NCI-H82 (cell line): ENCODE measurements around the gene YBX2.
"Not testable (repeated sequence)": the region's sequence is repeated elsewhere in the genome, so short reads cannot be mapped to it uniquely, and the experiment has no call there.

Experiments
- DNase-seq: peaks from one replicate; lab custom pipeline; 2025; lab: John Stamatoyannopoulos, UW

Gene YBX2

DNA sequence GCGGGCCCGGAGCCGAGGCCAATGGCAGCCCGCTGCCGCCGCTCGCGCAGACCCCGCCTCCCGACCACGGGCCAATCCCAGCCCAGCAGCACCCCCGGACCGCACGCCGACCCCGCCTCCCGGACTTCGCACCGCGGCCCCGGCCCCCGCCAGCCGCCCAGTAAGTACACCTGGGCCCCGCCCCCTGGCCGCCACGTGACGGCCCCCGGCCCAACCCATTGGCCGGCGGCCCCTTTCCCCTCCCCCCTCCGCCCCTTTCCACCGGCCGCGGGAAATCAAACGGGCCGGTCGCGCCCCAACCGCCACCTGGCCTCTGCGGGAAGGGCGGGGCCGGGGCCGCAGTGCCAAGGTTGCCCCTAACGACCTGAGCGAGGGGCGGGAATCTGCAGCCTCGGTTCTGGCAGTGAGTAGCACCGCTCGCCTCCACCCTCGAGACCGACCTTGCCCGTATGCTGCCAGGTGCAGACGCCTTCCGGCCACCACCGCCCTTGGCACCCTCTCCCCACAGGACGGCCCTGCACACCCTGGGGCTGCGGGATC is at the start of gene YBX2:
Gene YBX2, minus strand, starts transcription at position 26 of the 540 bp plus-strand sequence. CDS start 139 bp downstream, outside the sequence.
- DNase-seq, result peak; percentile 94

- no peak for DNase-seq
Observed at GRCh38 chr17:7343250-7343649, 48.8 kb upstream of the YBX2 start.

DNA sequence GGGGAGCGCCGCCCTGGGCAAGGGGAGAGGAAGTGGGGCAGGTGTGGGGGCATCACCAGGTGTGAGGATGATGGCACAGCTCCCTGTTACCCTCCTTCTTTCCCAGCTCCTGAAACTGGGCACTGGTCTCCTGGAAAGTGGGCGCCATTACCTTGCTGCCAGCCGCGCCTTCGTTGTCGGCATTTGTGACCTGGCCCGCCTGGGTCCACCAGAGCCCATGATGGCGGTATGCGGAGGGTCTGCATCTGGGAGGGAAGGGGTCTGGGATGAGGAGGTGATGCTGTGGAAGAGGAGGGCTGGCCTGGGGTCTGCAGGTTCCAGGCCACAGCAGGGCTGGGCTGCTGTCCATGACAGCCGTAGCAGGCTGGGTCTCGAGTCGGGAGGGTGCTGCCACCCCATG is 47.4 kb upstream of the YBX2 start:
- DNase-seq, result no peak

DNA sequence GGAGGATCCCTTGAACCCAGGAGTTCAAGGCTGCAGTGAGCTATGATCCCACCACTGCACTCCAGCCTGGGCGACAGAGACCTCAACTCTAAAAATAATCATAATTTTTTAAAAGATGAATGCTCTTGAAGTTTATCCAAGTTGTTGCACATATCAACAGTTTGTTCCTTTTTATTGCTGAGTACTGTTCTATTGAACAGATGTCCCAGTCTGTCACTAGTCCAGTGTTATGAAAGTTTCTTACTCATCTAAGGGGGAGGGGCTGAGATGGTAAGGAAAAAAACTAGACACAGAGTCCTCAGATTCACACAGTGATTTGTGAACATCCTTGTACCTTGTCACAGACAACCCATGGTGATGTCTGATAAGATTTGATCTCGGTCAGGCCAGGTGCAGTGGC is 45.7 kb upstream of the YBX2 start:
- no peak for DNase-seq

DNA sequence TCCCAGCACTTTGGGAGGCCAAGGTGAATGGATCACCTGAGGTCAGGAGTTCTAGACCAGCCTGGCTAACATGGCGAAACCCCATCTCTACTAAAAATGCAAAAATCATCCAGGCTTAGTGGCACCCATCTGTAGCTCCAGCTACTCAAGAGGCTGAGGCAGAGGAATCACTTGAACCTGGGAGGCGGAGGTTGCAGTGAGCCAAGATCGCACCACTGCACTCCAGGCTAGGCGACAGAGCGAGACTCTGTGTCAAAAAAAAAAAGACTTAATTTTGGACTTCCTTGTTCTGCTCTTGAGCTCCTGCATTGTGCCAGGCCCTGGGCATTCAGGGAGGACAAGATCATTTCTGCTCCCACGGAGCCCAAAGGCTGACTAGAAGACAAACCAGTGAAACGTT is 43.2 kb upstream of the YBX2 start:
- not testable (repeated sequence) for DNase-seq

GRCh38 chr17:7336240-7337175 is 42.1 kb upstream of the YBX2 start, which contains the start of gene ACAP1:
Gene ACAP1 (plus strand): TSS chr17:7336529. CDS start chr17:7336735, 206 bp downstream.
- DNase-seq, result no peak

- not testable (repeated sequence) for DNase-seq
Observed at GRCh38 chr17:7335765-7336164, 41.3 kb upstream of the YBX2 start.

GRCh38 chr17:7334938-7335538 is 40.6 kb upstream of the YBX2 start:
- no peak for DNase-seq

- DNase-seq, result not testable (repeated sequence)
Observed at GRCh38 chr17:7332600-7333069, 38.2 kb upstream of the YBX2 start.

- DNase-seq, result no peak
Observed at GRCh38 chr17:7332111-7332510, 37.7 kb upstream of the YBX2 start.

- no peak for DNase-seq
Observed at GRCh38 chr17:7330638-7331015, 36.2 kb upstream of the YBX2 start.

DNA sequence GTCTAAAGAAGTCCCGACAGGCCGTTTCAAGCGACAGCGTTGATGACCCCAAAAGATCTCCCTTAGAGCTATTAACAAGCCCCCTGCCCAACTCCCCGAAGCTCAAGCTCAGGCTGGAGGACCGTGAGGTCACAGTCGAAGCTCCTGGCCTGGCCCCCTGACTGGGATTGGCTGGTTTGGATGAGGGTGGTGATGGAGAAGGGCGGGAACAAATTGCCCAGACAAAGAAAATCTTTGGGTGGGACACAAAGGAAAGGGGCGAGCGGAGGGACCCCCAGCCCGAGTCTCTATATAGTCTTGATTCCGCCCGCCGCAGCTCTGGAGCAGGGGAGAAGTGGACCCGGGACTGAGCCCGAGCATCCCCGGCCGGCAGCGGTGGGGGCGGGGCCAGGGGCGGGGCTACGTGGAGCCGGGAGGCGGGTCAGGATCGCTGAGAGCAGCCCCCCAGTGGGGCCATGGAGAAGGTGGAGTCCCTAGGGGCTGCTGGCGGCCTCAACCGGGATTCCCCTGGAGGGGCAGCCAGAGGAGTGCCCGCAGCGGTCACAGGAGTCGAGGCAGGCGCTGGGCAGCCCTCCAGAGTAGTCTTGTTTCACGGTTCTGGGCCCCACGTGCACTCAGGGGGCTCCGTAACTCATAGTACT is 35.7 kb upstream of the YBX2 start:
- DNase-seq, result peak; percentile 94

DNA sequence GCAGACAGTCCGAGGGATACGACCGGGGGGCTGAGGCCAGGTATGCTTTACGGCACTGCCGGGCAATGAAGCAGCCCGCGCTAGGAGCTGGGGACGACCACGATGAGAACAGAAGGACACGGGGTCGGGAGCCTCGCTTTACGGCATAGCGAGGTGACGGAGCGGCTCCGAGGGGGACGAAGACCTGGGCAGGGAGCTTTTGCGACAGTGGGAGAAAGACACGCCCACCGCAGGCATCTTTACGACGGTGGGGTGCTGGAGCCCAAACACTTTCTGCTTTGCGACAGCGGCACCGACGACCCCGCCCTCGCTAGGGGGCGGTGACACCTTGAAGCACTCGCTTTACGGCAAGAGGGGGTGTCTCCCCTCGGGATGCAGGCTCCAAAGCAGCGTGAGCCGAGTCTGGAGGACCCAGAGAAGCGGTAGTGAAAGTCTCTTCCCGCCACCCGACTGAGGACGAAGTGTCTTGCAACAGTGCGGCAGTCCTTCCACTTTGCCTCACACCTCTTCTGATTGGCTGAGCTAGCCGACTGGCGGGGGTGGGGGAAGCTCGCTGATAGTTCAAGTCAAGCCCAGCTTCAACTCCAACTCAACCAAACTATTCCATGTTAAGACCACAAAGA is 35.0 kb upstream of the YBX2 start:
- DNase-seq, result peak; percentile 100

- no peak for DNase-seq
Observed at GRCh38 chr17:7328840-7329373, 34.5 kb upstream of the YBX2 start, which contains the start of gene NEURL4. Gene NEURL4 (minus strand): TSS chr17:7329335. CDS start chr17:7329312, 23 bp downstream.

DNA sequence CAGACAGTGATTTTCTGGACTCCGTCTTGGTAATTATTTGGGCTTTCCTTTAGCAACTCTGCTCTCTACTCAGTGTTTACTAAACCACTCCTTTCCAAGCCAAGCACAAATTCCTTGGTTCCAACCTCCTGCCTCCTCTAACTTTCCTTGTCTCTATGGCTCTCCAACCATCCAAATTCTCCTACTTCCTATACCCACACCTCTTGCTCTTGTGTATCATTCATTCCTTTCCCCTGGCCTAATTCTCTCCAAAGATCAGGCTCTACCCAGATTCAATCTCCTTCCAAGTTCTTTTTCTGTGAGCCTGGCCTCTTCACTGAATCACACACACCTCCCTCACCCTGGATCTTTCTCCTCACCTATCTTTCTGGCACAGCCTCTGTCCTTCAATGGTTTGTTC is 33.6 kb upstream of the YBX2 start:
- DNase-seq, result no peak

DNA sequence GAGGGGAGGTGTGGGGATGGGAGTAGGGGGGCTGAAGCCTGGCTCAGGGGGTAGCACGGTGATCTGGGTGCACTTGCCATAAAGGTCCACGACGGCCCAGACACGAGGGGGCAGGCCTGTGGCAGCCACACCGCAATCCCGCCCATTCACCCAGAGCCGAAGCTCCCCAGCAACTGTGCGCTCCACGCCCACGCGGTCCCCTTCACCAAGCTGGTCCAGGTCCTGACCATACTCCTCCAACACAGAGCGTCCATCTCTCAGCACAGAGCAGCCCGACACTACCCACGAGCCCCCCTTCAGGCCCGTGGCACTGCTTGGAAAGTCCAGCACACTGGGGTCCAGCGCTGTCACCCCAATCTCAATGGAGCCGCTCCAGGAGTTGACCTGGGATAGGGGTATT is 33.1 kb upstream of the YBX2 start:
- no peak for DNase-seq

- DNase-seq, result no peak
Observed at GRCh38 chr17:7327056-7327455, 32.6 kb upstream of the YBX2 start.

- DNase-seq, result no peak
Observed at GRCh38 chr17:7326186-7326585, 31.7 kb upstream of the YBX2 start.

- no peak for DNase-seq
Observed at GRCh38 chr17:7325031-7325528, 30.6 kb upstream of the YBX2 start.

GRCh38 chr17:7324438-7324779 is 30.0 kb upstream of the YBX2 start:
- no peak for DNase-seq

GRCh38 chr17:7323731-7324437 is 29.4 kb upstream of the YBX2 start:
- peak; percentile 64 for DNase-seq
